NCI-H128 (cell line): Measurements from ENCODE around the gene LCMT2.
"Not testable (repeated sequence)": the region's sequence is repeated elsewhere in the genome, so short reads cannot be mapped to it uniquely, and the experiment has no call there.

Experiments used
- DNase-seq: peaks from one replicate; lab custom pipeline; 2025; ENCODE audit not compliant: unreplicated experiment; lab: John Stamatoyannopoulos, UW

The LCMT2 gene

GRCh38 chr15:43316016-43316970 lies 14.1 kb downstream of the LCMT2 start:
- DNase-seq = no peak

- no peak for DNase-seq
These were observed 16.2 kb downstream of the LCMT2 start for GRCh38 chr15:43314171-43314570.

GRCh38 chr15:43312378-43312777 lies 18.0 kb downstream of the LCMT2 start:
- DNase-seq = no peak

- DNase-seq = no peak
These were observed 28.1 kb downstream of the LCMT2 start, which contains the start of gene TGM7 for GRCh38 chr15:43302205-43302817. TGM7 (minus strand) TSS chr15:43302255.

GRCh38 chr15:43299884-43300283 lies 30.5 kb downstream of the LCMT2 start:
- DNase-seq = no peak

GRCh38 chr15:43299411-43299810 lies 31.0 kb downstream of the LCMT2 start:
- DNase-seq = no peak

GRCh38 chr15:43294091-43294706 lies 36.2 kb downstream of the LCMT2 start:
- no peak for DNase-seq

GRCh38 chr15:43293432-43293831 lies 36.9 kb downstream of the LCMT2 start:
- no peak for DNase-seq

GRCh38 chr15:43292375-43293078 lies 37.8 kb downstream of the LCMT2 start:
- no peak for DNase-seq

- DNase-seq = not testable (repeated sequence)
These were observed 40.7 kb downstream of the LCMT2 start for GRCh38 chr15:43289656-43290055.

GRCh38 chr15:43287254-43287653 lies 43.1 kb downstream of the LCMT2 start:
- DNase-seq = no peak

- DNase-seq = no peak
These were observed 44.3 kb downstream of the LCMT2 start for GRCh38 chr15:43286074-43286473.

- peak; percentile 29 for DNase-seq
These were observed 44.8 kb downstream of the LCMT2 start for GRCh38 chr15:43285609-43286037.

- DNase-seq = no peak
These were observed 46.8 kb downstream of the LCMT2 start for GRCh38 chr15:43283526-43283925.

- no peak for DNase-seq
These were observed 48.3 kb downstream of the LCMT2 start for GRCh38 chr15:43281926-43282602.

- DNase-seq = no peak
These were observed 49.4 kb downstream of the LCMT2 start for GRCh38 chr15:43280996-43281395.

GRCh38 chr15:43279496-43279895 lies 50.9 kb downstream of the LCMT2 start:
- DNase-seq = no peak

GRCh38 chr15:43278869-43279268 lies 51.5 kb downstream of the LCMT2 start:
- no peak for DNase-seq

GRCh38 chr15:43277901-43278300 lies 52.5 kb downstream of the LCMT2 start:
- no peak for DNase-seq

- no peak for DNase-seq
These were observed 53.0 kb downstream of the LCMT2 start for GRCh38 chr15:43277231-43277823.
